Activated T-cell treated with anti-CD3 and anti-CD28 coated beads, Interleukin-2, amount 50 U/mL, for 48 hours (primary cell): Measurements from ENCODE around the gene PSME2.
"Not testable (repeated sequence)": the region's sequence is repeated elsewhere in the genome, so short reads cannot be mapped to it uniquely, and the experiment has no call there.

ENCODE experiments used
- DNase-seq, 2 experiments: peaks; one replicate each; pipeline ENCODE4 v3.0.0-alpha.2; 2020

Gene PSME2

DNA sequence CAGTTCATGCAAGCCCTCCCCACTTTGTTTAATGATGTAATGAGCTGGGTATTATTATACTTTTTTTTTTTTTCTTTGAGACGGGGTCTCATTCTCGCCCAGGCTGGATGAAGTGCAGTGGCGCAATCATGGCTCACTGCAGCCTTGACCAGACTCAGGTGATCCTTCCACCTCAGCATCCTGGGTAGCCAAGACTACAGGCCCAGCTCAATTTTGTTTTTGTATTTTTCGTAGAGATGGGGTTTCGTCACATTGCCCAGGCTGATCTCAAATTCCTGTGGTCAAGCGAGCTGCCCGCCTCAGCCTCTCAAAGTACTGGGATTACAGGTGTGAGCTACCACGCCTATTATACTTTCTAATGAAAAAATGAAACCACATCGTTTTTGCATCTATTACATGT, 36.4 kb downstream of the PSME2 start:
- no peak for DNase-seq

DNA sequence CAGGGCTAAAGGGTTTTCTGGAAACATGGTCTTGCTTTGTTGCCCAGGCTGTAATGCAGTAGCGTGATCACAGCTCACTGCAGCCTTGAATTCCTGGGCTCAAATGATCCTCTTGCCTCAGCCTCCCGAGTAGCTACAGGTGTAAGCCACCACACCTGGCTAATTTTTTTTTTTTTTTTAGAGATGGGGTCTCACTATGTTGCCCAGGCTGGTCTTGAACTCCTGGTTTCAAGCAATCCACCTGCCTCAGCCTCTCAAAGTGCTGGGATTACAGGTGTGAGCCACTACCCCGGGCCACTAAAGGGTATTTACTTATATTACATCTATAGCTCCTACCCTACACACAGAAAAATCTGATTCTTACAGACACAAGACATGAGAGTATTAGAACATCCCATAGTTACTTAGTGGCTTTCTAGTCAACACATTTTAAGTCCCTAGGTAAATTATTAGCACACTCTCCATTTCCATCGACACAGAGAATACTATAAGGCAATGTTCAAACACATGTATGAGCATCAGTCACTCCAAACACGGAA, 38.0 kb downstream of the PSME2 start:
- DNase-seq: no peak

DNA sequence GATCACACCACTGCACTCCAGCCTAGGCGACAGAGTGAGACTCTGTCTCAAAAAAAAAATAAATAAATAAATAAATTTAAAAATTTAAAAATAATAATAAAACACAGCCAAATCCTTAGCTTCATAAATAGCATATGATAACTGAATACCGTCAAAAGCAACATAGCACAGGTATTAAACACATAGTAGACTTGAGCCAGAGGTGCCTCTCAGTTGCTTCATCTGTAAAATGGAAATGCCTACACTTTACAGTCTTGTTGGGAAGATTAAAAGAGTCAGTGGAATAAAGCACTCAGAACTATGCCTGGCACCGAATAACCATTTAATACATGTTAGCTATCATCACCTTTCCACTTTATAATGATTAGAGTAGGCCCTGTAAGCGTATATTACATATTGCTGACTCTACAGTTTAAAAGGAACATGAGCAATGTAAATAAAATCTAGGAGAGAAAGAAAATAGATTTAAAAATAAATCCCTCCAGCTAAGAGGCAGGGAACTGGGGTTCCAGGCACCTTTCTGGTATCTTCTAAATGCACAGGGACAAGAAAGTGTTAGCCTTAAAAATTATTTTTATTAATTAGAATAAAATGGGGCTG, 39.6 kb downstream of the PSME2 start:
- DNase-seq: no peak

DNA sequence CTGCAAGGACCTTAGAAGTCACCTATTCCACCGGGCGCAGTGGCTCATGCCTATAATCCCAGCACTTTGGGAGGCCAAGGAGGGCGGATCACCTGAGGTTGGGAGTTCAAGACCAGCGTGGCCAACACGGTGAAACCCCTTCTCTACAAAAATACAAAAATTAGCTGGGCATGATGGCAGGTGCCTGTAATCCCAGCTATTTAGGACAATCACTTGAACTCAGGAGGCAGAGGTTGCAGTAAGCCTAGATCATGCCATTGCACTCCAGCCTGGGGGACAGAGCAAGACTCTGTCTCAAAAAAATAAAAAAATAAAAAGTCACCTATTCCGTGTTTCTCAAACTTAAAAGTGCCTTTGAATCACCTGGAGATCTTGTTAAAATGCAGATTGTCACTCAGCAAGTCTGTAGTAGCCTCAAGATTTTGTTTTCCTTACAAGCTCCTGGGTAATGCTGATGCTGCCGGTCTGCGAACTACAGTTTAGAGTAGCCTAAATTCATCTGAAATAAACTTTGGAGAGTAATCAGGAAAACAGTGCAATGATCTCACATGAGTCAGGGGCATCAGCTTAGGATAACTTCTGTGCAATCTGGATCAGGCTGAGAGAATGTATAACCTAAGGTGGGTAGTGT, 40.7 kb downstream of the PSME2 start:
- not testable (repeated sequence) for DNase-seq

DNA sequence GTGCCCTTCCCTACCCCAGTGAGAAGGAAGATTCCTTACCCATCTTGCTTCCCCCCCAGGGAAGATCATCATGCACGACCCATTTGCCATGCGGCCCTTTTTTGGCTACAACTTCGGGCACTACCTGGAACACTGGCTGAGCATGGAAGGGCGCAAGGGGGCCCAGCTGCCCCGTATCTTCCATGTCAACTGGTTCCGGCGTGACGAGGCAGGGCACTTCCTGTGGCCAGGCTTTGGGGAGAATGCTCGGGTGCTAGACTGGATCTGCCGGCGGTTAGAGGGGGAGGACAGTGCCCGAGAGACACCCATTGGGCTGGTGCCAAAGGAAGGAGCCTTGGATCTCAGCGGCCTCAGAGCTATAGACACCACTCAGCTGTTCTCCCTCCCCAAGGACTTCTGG, 43.0 kb downstream of the PSME2 start:
- DNase-seq: no peak

DNA sequence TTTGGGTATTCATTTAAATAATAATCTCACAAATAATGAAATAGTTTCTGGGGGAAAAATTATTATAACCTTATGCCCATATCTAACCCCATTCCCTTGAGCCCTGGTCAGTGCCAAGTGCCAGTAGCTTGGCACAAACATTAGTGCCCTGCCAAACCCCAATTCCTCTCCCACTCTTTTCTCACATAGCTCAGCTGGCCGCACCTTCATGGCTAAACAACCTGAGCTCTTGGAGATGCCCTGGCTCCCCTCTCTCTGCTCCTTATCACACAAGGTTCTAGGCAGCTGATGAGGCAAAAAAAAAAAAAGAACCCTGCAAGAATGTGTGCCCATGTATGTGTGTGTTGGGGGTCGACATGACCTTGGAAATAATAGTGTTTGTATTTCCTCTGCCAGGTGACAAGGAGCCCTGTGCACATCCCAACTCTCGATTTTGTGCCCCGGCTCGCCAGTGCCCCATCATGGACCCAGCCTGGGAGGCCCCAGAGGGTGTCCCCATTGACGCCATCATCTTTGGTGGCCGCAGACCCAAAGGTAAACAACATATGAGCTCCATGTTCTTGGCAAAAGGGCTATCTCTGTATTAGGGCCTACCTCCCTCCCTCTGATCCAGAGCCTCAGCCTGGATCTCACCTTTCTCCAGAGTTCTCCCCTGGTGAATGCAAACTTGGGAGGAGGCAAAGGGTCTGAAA, 43.9 kb downstream of the PSME2 start:
- no peak for DNase-seq

DNA sequence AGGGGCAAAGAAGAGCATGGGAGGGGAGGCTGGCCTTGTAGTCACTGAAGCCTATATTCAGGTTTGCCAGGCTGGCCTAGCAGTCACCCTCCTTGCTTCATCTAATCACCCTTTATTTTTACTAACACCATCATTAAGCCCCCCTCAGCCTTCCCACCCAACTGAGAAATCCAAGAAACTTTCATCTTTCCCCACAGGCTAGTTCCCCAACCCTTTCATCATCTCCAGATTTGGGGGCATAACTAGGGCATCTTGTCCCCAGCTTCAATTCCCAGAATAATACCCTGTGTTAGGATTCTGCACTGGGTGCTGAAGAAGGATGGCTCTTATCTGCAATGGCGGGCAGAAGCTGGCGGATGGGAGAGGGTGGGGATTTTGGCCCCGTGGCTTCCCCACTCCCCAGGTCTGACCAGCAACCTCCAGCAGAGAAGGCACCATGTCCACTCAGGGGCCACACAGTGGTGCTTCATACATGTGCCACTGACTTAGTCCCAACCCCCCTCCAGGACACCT, 45.4 kb downstream of the PSME2 start:
- DNase-seq: no peak

DNA sequence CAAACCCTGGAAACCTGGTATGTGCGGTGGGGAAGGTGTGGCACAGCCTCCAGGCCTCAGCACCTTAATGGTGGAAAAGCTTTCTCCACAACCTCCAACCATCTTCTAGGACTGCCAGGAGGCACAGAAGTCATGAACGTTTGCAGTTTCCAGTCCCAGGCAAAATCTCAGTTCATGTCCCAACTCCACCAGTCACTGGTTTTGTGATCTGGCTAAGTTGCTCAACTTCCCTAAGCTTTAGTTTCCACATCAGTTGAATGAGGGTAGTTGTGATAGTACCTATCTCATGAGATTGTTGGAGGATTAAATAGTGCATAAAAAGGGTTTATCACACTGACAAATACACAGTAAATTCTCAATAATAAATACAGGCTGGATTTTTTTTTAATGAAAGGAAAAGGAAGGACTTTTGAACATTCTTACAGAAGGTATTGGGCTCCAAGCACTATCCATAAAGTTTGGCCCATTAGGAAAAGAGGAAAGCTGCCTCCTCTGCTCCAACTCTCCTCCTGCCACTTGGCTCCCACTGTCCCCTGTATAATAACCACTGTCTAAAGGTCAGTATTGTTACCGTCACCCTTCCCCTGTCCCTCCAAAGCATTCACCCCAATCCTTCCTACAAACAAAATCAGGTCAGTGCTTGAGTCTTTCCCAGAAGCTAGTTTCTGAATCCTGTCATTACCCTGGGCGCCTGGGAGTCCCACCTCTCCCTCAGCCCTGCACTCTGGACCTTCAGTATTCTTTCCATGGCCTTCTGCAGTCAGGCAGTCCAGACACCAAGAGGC, 46.0 kb downstream of the PSME2 start:
- no peak for DNase-seq

DNA sequence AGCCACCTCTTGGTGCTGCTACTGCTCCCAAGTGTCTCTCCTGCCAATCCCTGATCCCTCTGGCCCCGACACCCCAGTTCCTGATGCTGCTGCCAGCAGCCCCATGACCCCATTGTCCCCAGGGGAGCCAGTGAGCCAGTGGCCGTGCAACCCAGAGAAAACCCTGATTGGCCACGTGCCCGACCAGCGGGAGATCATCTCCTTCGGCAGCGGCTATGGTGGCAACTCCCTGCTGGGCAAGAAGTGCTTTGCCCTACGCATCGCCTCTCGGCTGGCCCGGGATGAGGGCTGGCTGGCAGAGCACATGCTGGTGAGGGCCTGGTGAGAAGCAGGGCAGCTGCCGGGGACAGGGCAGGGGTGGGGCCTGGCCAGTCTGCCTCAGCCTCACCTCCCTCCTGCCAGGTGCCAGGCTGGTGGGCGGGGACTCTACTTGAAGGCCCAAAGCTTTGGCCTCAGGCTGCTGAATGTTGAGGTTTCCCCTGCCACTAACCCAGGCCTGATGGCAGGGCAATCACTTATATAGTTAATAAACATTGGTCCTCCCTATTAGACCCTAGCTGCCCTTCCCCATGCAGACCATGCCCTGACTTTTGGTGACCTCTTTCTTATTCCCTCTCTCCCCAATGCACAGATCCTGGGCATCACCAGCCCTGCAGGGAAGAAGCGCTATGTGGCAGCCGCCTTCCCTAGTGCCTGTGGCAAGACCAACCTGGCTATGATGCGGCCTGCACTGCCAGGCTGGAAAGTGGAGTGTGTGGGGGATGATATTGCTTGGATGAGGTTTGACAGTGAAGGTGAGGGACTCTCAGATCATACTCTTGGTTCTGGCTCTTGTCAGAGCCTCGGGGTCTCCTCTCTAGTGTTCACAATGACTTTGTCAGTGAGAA, 47.2 kb downstream of the PSME2 start:
- DNase-seq: no peak

DNA sequence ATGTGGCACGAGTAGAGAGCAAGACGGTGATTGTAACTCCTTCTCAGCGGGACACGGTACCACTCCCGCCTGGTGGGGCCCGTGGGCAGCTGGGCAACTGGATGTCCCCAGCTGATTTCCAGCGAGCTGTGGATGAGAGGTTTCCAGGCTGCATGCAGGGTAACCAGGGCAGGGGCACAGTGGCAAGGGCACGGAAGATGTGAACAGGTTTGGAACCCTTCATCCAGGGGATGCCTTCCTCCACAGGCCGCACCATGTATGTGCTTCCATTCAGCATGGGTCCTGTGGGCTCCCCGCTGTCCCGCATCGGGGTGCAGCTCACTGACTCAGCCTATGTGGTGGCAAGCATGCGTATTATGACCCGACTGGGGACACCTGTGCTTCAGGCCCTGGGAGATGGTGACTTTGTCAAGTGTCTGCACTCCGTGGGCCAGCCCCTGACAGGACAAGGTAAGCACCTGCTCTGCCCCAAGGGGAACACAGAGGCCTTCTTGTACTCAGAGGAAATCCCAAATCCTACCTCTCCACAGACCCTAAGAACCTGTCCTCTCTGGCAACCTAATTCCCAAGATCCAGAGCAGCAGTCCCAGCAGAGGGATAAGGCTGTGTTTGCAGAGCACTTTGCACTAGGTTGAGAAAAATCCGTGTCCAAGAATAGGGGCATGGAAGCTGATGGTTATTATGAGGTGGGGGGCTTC, 48.0 kb downstream of the PSME2 start:
- DNase-seq: no peak

DNA sequence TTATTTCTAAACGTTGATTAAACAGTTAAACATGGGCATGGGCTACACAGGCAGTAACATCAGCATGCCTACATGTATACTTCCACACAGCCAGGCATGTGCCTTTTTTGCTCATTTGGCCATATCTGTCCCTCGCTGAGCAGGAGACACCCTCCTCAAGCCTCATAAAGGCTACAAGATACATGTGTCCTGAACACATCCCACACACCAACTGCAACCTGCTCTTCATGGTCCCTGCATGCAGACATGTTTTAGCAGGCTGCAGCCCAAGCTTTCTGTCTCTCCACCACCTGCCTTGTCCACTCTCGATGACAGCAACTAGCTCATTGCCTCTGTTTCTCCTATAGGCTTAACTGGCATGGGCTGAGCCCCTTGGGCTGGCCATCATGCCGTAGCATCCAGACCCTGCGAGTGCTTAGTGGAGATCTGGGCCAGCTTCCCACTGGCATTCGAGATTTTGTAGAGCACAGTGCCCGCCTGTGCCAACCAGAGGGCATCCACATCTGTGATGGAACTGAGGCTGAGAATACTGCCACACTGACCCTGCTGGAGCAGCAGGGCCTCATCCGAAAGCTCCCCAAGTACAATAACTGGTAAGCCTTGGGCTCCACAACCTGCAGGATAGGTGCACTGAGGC, 49.7 kb downstream of the PSME2 start:
- no peak for DNase-seq

DNA sequence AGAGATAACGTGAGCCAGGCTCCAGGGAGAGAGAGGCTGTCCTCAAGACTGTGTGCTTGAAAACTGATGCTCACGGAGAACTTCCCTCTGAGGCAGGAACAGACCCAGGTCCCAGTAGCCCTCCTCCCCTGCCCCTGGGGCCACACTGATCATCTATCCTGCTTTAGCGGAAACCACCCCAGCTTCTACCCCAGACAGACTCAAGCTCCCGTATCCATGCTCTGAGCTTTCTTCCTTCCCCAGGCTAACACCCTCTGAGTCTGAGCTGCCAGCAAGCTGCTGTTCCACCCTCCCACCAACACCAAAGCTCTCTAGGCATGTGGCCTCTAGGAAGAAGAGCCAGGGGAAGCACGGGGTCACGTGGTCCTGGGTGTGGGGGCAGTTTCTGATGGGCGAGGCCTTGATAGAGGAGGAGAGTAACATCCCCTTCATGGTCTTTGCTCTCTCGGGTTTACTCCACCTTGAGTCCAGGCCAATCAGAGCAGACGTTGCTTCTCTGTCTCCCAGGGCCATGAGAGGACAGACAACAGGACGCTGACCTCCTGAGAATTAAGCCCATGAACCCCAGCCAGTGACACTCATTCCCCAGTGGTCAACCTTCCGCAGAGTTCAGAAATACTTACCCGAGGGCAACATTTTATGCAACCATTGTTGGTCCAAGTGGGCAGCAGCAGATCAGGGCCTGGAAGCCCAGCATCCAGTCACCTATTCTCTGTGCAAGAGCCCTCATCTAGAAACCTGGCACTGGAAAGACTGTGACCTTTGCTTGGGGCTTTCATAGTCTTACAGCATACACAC, 50.9 kb downstream of the PSME2 start:
- DNase-seq: peak; percentile 76

DNA sequence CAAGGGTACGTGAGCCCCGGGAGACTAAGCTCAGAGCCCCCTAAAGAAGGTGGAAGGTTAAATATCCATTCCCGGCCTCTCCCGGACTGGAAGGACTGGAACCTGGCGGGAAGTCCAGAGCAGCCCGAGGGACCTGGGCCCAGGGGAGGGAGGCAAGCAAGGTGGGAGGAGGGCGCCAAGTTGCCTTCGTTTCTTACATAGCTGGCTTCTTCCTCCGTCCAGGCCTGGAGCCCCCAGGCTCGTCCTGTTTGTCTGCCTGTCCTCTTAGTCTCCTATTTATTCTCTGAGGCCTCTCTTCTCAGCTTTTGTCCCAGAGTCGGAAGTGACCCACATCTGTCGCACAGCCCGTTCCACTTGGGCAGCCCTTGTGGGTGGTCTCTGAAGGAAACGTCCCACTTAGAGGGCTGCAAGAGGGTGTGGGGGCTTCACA, 51.6 kb downstream of the PSME2 start:
- no peak for DNase-seq

DNA sequence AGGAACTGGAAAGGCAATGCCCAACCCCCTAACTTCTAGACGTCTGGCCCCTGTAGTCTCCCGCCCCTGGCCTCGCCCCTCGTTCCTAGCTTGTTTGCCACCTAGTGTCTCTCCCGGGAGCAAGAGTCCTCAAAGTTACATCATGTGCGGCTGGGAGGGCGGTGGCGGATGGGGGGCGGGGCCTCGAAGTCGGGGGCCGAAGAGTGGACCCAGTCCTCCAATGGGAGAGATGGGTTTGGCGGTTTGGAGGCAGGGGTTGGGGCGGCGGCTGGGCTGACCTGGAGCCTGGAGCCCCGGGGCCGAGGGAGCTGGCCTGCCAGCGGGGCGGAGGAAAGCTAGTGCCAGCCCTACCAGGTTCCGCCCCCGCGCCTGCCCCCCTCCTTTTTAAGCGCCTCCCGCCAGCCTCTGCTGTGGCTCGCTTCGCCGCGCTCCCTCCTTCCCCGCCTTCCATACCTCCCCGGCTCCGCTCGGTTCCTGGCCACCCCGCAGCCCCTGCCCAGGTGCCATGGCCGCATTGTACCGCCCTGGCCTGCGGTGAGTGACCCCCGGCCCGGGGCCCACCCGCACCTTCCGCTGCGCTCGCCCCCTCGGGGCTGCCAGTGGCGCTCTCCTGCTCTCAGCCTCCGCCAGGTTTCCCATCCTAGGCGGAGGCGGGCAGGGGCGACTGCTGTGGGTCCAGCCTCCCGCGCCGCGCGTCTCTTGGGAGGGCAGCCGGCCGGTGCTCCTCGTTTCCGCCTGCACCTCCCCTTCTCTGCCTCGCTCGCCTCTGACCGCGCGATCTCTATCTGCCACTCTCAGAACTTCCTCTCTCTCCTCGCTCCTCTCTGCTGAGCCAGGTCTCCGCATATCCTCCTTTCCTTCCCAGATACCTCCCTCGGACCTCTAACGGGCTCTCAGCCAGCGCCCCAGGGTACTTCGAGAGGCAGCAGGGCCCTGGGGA, 52.2 kb downstream of the PSME2 start, which contains the start of gene PCK2:
Gene PCK2 (plus strand): TSS at position 411 of the 940 bp plus-strand sequence. CDS start 95 bp downstream, at position 506.
- peak; percentile 87 to 91 for DNase-seq
